ENCODE data around the gene KIAA1217.

DNA sequence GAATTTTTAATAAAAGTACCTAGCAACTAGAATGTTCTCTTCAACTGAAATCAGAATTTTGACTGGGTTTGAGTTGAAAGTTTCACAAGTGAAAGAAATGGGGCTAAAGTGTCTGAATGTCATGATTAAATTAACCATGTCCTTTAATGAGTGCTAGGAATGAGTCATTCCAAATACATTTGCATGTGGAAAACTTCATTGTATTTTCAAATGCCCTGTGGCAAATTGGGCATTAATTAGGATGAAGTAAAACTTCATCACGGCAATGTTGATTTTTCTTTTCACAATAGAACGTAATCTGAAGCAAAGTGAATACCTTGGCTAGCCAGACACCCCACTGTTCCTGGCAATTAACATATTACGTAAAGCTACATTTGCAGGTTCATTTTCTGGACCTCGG, 166.6 kb downstream of the KIAA1217 start:
- TF ChIP-seq RAD21 (conservative IDR thresholded peaks at IDR 0.05 in 1 of 2, IDR thresholded peaks at IDR 0.05 in 1 of 2): no peak
- TF ChIP-seq, protein P1, sequence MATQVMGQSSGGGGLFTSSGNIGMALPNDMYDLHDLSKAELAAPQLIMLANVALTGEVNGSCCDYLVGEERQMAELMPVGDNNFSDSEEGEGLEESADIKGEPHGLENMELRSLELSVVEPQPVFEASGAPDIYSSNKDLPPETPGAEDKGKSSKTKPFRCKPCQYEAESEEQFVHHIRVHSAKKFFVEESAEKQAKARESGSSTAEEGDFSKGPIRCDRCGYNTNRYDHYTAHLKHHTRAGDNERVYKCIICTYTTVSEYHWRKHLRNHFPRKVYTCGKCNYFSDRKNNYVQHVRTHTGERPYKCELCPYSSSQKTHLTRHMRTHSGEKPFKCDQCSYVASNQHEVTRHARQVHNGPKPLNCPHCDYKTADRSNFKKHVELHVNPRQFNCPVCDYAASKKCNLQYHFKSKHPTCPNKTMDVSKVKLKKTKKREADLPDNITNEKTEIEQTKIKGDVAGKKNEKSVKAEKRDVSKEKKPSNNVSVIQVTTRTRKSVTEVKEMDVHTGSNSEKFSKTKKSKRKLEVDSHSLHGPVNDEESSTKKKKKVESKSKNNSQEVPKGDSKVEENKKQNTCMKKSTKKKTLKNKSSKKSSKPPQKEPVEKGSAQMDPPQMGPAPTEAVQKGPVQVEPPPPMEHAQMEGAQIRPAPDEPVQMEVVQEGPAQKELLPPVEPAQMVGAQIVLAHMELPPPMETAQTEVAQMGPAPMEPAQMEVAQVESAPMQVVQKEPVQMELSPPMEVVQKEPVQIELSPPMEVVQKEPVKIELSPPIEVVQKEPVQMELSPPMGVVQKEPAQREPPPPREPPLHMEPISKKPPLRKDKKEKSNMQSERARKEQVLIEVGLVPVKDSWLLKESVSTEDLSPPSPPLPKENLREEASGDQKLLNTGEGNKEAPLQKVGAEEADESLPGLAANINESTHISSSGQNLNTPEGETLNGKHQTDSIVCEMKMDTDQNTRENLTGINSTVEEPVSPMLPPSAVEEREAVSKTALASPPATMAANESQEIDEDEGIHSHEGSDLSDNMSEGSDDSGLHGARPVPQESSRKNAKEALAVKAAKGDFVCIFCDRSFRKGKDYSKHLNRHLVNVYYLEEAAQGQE (IDR thresholded peaks at IDR 0.05): no peak
